HCT116 (cell line): ENCODE results near the gene PRRG2. TPM values are rescaled to one million over a fixed set of nuclear protein-coding genes. Genes with fewer than 3 reads are reported as not detected.
A peak's percentile ranks its signal among the peaks of the same experiment; 100 is the strongest.

Source experiments
- ATAC-seq: fragments of 200-7000 bp; cut with Tn5 transposase; 2 replicates; pipeline ENCODE4 v1.9.1; 2020; ENCODE audit warnings: mild to moderate bottlenecking, moderate library complexity
- BruUV-seq: library from RNA; stranded (reverse); fragments of 400-500 nt; replicated peaks from 2 replicates; lab custom pipeline; 2021; lab: Mats Ljungman, UMichigan
- CTCF ChIA-PET: fragments of 300-600 bp; sonication (Branson Sonifier 250); formaldehyde crosslinking; loops from one replicate; lab custom pipeline; 2021; ENCODE audit warnings: antibody characterized with exemption; lab: Charles Lee
- POLR2A ChIA-PET: fragments of 300-600, 350-600 bp; sonication (Branson Sonifier 250); formaldehyde crosslinking; loops from one replicate; lab custom pipeline; 2021; ENCODE audit warnings: antibody characterized with exemption; lab: Charles Lee
- RAD21 ChIA-PET, 2 experiments: fragments of 300-600 bp; sonication (Branson Sonifier 250); formaldehyde crosslinking; loops; one replicate each; lab custom pipeline; 2023; ENCODE audit warnings: low total read pairs in 2 of 2; ENCODE audit not compliant: uncharacterized antibody in 2 of 2, unreplicated experiment in 2 of 2, low non-redundant PET in 1 of 2; lab: Charles Lee
- DNase-seq: peaks from one replicate; pipeline ENCODE4 v3.0.0-alpha.2; 2010; ENCODE audit warnings: low read depth, low spot score
- H2AFZ ChIP-seq: fragments of 200-600 bp; shearing (Covaris generic), sonication (generic); 2 replicates; pipeline ENCODE4 v1.6.1; 2017; ENCODE audit warnings: low read depth, mixed run types, mixed read lengths, antibody characterized with exemption, low read length; ENCODE audit not compliant: poor library complexity, severe bottlenecking
- H3K27ac ChIP-seq: 2 replicates; pipeline ENCODE4 v1.5.1; 2012; ENCODE audit warnings: low read depth, low read length
- H3K27me3 ChIP-seq: fragments of 200-600 bp; sonication (generic); 2 replicates; pipeline ENCODE4 v1.6.1; 2016; ENCODE audit warnings: mixed run types, low read length, mixed read lengths; ENCODE audit not compliant: insufficient read depth
- H3K36me3 ChIP-seq, 2 experiments: fragments of 200-500 bp in 1 of 2; fragments of 200-600 bp in 1 of 2; sonication (Bioruptor generic) in 1 of 2; sonication (generic) in 1 of 2; 2 replicates each; pipeline versions ENCODE4 v1.5.1 to v1.6.1; 2014 to 2016; ENCODE audit warnings: low read length in 2 of 2, inconsistent platforms in 1 of 2, mixed read lengths in 1 of 2, mixed run types in 1 of 2; ENCODE audit not compliant: insufficient read depth in 2 of 2, control insufficient read depth in 1 of 2
- H3K4me1 ChIP-seq, 2 experiments: fragments of 200-600 bp in 1 of 2; sonication (generic) in 1 of 2; 2 replicates each; pipeline versions ENCODE4 v1.5.1 to v1.6.1; 2012 to 2017; ENCODE audit warnings: low read length in 2 of 2, inconsistent platforms in 1 of 2, mild to moderate bottlenecking in 1 of 2, mixed read lengths in 1 of 2, mixed run types in 1 of 2, moderate library complexity in 1 of 2; ENCODE audit not compliant: insufficient read depth in 2 of 2, control insufficient read depth in 1 of 2
- H3K4me2 ChIP-seq: fragments of 200-600 bp; sonication (generic); 2 replicates; pipeline ENCODE4 v1.6.1; 2017; ENCODE audit warnings: mixed run types, low read length, mixed read lengths
- H3K4me3 ChIP-seq, 2 experiments: fragments of 200-600 bp in 1 of 2; sonication (generic) in 1 of 2; replicated peaks in 1 of 2; 2 replicates each; pipeline ENCODE4 v1.5.1; 2011 to 2016; ENCODE audit warnings: low read length in 2 of 2, control low read depth in 1 of 2, low read depth in 1 of 2, mild to moderate bottlenecking in 1 of 2, mixed read lengths in 1 of 2, mixed run types in 1 of 2
- H3K79me2 ChIP-seq: fragments of 200-600 bp; sonication (generic); 2 replicates; pipeline ENCODE4 v1.6.1; 2017; ENCODE audit warnings: mild to moderate bottlenecking, mixed run types, low read length, moderate library complexity, mixed read lengths; ENCODE audit not compliant: insufficient read depth
- H3K9ac ChIP-seq: fragments of 200-600 bp; sonication (generic); 2 replicates; pipeline ENCODE4 v1.6.1; 2016; ENCODE audit warnings: low read length, mixed read lengths
- H3K9me2 ChIP-seq: fragments of 200-600 bp; sonication (generic), shearing (Covaris generic); 2 replicates; pipeline ENCODE4 v1.6.1; 2017; ENCODE audit warnings: mixed run types, mild to moderate bottlenecking, moderate library complexity; ENCODE audit not compliant: insufficient read depth
- H3K9me3 ChIP-seq, 2 experiments: fragments of 200-500 bp in 1 of 2; fragments of 200-600 bp in 1 of 2; sonication (Bioruptor generic) in 1 of 2; sonication (generic) in 1 of 2; 2 replicates each; pipeline ENCODE4 v1.6.1; 2014 to 2017; ENCODE audit warnings: low read length in 2 of 2, mixed read lengths in 2 of 2, inconsistent platforms in 1 of 2, low read depth in 1 of 2, mild to moderate bottlenecking in 1 of 2, mixed run types in 1 of 2, moderate library complexity in 1 of 2; ENCODE audit not compliant: control insufficient read depth in 1 of 2, insufficient read depth in 1 of 2
- H4K20me1 ChIP-seq: fragments of 200-600 bp; sonication (generic), shearing (Covaris generic); 2 replicates; pipeline ENCODE4 v1.6.1; 2017; ENCODE audit warnings: mixed run types, mild to moderate bottlenecking, moderate library complexity; ENCODE audit not compliant: insufficient read depth
- CTCF ChIP-seq, 3 experiments: fragments of 200-600 bp in 1 of 3; sonication (generic) in 1 of 3; IDR thresholded peaks in 2 of 3; conservative IDR thresholded peaks in 1 of 3; 2 replicates each; pipeline ENCODE4 v1.5.1; 2012 to 2017; ENCODE audit warnings: low read depth in 2 of 3, low read length in 2 of 3, antibody characterized with exemption in 1 of 3, borderline replicate concordance in 1 of 3, control low read depth in 1 of 3, mild to moderate bottlenecking in 1 of 3, mixed read lengths in 1 of 3, mixed run types in 1 of 3, moderate library complexity in 1 of 3; ENCODE audit not compliant: insufficient read depth in 1 of 3
- FOSL1 ChIP-seq: IDR thresholded peaks from 2 replicates; pipeline ENCODE4 v1.6.1; 2012; ENCODE audit warnings: low read depth
- JUND ChIP-seq: IDR thresholded peaks from 2 replicates; pipeline ENCODE4 v1.6.1; 2012
- POLR2AphosphoS5 ChIP-seq: IDR thresholded peaks from 2 replicates; pipeline ENCODE4 v1.6.1; 2011; ENCODE audit warnings: mild to moderate bottlenecking, low read depth, low read length, moderate library complexity
- SP1 ChIP-seq: IDR thresholded peaks from 2 replicates; pipeline ENCODE4 v1.6.1; 2012; ENCODE audit warnings: low read depth
- SRF ChIP-seq: IDR thresholded peaks from 2 replicates; pipeline ENCODE4 v1.6.1; 2012; ENCODE audit warnings: low read depth
- ZFX ChIP-seq: fragments of 450-650 bp; IDR thresholded peaks from 2 replicates; pipeline ENCODE4 v1.6.1; 2017
- intact Hi-C: fragments of 100-400 bp; cut with micrococcal nuclease; formaldehyde crosslinking; loops from 2 replicates; pipeline ENCODE4 v1.10.0; 2022
- total RNA-seq: library from RNA; stranded (reverse); gene quantifications from one replicate; pipeline ENCODE4 v1.2.1, GENCODE V29; 2021; ENCODE audit not compliant: unreplicated experiment

The PRRG2 gene
- total RNA-seq, 1 experiment from 2014 or later: 6.2 TPM

GRCh38 chr19:49614096-49614833, 33.1 kb downstream of the PRRG2 start:
- CTCF ChIA-PET: no interaction called here
- Histone ChIP-seq H3K36me3 (peaks cover 21% of the 10 kb centered on the region in 2 experiments; a peak in 3 of 4 replicates), H3K27me3 (no peaks in the 10 kb centered on the region), H3K4me3 (peak overlapping the region in 1 of 2 experiments; percentile 48; a peak in 3 of 4 replicates), H3K4me2 (peak overlapping the region; percentile 69), H3K4me1 (peaks cover 28 to 36% of the 10 kb centered on the region in 2 experiments), H2AFZ (no peak overlapping the region), H3K9me2 (no peaks in the 10 kb centered on the region), H4K20me1 (peaks cover 7% of the 10 kb centered on the region; the same call in 1 of the 2 replicates), H3K27ac (peak overlapping the region; percentile 69), H3K79me2 (peaks cover 58% of the 10 kb centered on the region), H3K9ac (peak overlapping the region; percentile 43), H3K9me3 (no peaks in the 10 kb centered on the region)
- DNase-seq (no peak), ATAC-seq (peak; percentile 84)
- RAD21 ChIA-PET: no interaction called here
- POLR2A ChIA-PET: interaction anchor here (1.5 kb wide), 1 partner anchor 26 kb away, joined by 3 read pairs; the partner anchor contains the start of gene RRAS
- TF ChIP-seq POLR2AphosphoS5: peak; percentile 37; the same call in 1 of the 2 replicates
- peak; percentile 78 for TF ChIP-seq JUND
- TF ChIP-seq ZFX: no peak
- TF ChIP-seq SRF: no peak
- TF ChIP-seq FOSL1: peak; percentile 84
- TF ChIP-seq CTCF (IDR thresholded peaks at IDR 0.05 in 2 of 3, conservative IDR thresholded peaks at IDR 0.05 in 1 of 3; ENCODE audit: borderline replicate concordance in 1 of 3, insufficient read depth in 1 of 3, low read depth in 2 of 3, low read length in 2 of 3): peak in 1 of 3 experiments; percentile 23; a peak in 2 of 6 replicates
- peak; percentile 63; the same call in 1 of the 2 replicates for TF ChIP-seq SP1
- intact Hi-C loops: loop anchor here (2.0 kb wide), 1 partner anchor 25 kb away; no protein-coding TSS in a partner anchor
- BruUV-seq: no TSS peak
